Nucleus accumbens (tissue), 56 donors: Measurements from ENCODE around the gene TSPAN3.

Experiments used
- DNase-seq, 56 donors: peaks; one replicate each; lab custom pipeline; 2025; lab: John Stamatoyannopoulos, UW

TSPAN3 gene

DNA sequence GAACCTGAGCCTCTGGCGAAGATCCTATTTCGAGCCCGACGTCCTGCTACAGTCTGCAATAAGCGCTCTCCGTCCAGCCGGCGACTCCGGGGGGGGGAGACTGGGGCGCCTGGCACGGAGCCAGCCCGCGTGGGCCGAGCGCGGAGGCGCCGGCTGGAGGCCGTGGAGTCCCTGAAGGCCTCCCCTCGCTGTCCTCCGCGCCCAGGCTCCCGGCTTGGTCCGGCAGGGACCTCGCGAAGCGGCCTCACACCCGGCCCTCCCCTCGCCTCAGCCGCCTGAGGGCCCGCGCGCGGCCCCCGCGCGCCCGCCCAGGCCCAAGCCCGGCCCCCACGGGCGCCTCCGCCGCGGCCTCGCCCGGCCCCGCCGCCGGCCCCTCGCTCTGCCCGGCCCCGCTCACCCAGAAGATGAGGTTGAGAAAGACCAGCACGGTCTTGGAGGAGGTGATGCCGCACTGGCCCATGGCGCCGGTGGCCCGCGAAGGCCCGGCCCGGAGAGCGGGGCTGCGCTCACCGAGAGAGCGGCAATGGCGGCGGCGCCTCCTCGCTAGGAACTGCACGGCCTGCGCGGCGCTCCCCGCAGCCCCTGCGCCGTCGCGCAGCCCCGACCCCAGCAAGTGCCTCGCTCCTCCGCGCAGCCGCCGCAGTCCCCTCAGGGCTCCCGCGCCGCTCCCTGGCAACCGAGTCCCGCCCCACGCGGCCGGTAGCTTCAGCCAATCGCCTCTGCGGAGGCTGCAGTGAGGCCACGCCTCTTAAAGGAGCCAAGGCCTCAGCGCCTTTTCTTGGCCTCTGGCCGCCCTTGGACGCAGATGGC lies at the start of gene TSPAN3:
TSPAN3 (minus strand) TSS at position 615 of the 810 bp plus-strand sequence; CDS start at position 460, 155 bp downstream.
- peak; percentile 59 to 96 (median 87) for DNase-seq

GRCh38 chr15:77120576-77120975 lies 49.7 kb upstream of the TSPAN3 start:
- DNase-seq = no peak

DNA sequence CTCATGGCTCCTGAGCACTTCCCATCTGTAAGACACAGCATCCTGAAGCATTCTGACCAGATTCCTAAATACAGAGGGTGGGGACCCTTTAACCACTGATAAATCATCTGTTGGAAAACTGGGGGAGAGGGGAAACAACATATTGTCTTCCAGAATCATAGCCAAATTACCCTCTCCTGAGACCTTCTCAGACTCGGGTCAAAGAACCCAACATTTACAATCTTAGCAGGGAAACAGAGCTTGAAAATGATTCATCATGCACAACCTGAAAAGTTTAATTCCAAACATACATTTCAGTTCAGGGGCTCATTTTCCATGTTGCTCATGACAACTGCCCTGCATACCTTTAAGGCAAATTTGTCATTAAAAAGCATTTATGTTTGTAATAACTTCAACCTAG lies 48.5 kb upstream of the TSPAN3 start:
- no peak for DNase-seq

- DNase-seq = peak in 30 of 56 donors; percentile 4 to 72 (median 21)
These were observed 48.0 kb upstream of the TSPAN3 start for GRCh38 chr15:77118882-77119321.

DNA sequence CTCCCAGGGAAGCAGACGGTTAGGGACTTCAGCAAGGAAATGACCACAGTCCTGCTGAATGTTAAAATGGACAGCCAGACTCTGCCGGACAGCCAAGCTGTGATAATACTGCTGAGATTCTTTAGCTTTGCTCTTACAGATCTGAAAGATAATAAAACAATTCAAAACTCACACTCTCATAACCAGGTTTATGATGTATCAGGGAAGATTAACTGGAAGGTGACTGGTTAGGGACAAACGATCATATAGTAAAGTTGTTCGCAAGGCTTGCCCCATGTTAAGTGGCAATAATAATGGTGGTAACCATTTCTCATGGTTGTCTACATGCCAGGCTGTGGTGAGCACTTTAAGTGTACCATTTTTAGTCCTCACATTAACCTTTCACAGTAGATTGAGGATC lies 44.3 kb upstream of the TSPAN3 start:
- DNase-seq = no peak

GRCh38 chr15:77112838-77113504 lies 42.1 kb upstream of the TSPAN3 start:
- DNase-seq = no peak

- DNase-seq = no peak
These were observed 40.9 kb upstream of the TSPAN3 start for GRCh38 chr15:77111789-77112188.

DNA sequence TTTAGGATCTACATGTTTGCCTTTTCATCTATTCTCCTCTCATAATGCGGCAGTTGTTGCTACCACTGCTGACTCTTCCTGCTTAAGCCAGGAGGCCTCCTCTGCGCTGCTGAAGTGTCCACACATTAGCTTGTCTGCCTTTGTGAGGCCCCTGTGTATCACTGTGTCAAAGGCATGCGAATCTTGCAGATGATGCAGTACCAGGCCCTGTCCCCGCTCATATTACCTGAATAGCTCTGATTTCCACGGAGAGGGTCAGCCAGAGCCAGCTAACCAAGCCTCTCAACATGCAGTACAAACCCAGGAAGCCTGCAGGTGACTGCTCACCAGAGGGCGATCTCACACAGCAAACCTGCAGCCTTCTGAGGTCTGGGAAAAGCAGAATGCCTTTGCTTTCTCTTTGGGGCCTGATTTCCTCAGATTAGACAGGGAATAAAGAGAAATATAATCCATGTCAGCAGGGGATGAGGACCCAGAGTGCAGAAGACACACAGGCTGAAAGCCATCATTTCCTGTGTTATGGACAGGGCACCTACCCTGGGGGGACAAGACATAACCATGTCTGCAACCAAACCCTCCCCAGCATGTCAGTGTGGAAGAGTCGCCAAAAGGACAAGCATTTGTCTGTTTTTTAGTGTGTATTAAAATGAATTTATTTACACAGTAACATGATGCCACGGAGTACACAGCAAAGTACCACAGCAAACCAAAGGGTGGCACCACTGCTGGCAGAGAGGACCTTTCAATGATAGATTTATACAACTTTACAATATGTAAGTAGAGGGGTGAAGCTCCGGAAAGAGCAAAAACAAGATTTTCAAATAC lies 36.8 kb upstream of the TSPAN3 start:
- peak in 40 of 56 donors; percentile 6 to 73 (median 24) for DNase-seq

- DNase-seq = peak in 2 of 56 donors; percentile 7 to 9
These were observed 36.2 kb upstream of the TSPAN3 start for GRCh38 chr15:77107068-77107467.

DNA sequence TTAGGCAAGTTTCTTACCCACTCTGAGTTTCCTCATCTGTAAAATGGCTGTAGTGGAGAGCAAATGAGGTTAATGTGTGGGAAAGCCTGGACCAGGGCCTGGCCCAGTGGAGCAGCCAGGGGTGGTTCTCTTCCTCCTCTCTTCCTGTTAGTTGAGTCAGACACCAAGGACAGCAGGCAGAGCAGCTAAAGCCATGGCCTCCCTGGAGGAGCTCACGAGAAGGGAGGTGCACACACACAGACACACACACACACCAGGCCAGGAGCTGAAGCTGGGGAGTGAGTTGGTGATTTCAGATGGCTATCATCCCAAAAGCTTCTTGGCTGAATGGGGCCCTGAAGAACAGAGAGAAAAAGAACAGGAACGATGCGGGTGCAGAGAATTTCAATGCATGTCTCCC lies 33.2 kb upstream of the TSPAN3 start:
- no peak for DNase-seq

GRCh38 chr15:77099741-77100463 lies 29.0 kb upstream of the TSPAN3 start:
- no peak for DNase-seq

GRCh38 chr15:77098572-77098971 lies 27.7 kb upstream of the TSPAN3 start:
- no peak for DNase-seq

DNA sequence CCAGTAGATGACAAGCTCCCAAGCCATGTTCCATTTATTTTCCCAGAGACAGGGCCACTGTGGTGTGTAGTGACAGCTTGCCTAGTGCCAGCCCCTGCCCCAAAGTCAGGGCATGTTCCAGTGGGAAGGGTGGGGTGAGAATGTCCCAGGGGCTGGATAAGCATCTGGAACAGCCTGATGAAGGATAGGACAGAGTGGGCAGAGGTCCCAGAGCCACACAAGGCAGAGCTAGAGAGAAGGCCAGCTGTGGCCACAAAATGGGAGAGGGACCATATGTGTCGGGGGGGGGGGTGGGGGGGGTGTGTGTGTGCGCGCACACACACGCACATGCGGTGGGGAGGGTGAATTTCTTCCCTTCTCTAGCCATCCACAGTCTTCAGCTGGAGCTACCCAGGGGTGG lies 27.0 kb upstream of the TSPAN3 start:
- DNase-seq = no peak

DNA sequence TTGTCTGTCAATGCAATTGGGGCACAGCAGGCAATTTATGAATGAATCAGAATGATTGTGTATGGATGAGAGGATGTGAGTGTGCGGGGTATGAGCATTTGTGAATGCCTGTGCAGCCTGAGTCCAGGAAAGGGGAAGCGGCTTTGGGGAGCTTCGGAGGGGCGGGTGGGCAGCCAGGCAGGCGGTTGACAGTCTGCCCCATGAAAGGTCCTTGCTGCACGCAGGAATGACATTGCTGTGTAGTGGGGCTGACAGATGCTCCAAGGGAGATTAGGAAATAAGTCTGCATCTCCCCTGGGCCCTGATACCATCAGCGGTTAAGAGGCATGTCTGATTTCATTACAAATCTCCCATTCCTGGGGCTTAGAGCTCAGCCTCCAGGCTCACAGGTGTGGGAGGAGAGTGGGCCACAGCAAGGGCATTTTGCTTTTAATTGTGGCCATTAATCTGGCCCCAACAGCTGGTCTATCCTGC lies 26.4 kb upstream of the TSPAN3 start:
- no peak for DNase-seq

GRCh38 chr15:77096541-77096940 lies 25.6 kb upstream of the TSPAN3 start:
- no peak for DNase-seq

DNA sequence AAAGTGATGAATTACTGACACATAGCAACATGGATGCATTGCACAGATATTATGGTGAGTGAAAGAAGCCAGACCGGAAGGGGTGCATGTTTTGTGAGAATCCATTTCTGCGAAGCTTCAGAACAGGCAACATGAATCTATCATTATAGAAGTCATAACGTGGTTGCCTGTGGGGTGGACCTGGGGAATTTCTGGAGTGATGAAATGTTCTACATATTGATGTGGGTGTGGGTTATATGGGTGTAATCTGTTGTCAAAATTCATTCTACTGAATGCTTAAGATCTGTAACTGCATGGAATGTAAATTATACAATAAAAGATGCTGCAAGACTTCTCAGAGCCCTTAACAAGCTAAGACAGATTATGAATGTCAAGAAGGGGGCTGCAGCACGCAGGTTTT lies 25.2 kb upstream of the TSPAN3 start:
- DNase-seq = no peak

- no peak for DNase-seq
These were observed 23.6 kb upstream of the TSPAN3 start for GRCh38 chr15:77094397-77095030.

DNA sequence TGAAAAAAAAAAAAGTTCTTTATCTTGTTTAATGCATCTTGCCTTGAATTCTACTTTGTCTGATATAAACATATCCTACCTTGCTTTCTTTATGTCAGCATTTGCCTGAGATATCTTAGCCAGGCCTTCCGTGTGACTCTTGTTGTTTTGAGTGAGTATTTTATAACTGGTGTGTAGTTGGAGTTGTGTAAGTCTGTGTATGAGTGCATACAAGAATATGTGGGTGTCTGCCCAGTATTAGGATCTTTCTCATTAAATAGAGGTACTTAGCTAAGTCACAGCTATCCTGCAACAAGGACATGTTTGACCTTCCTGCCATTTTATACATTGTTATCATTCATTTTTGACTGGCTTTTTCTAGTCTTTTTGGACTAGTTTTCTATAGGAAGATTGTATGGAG lies 22.5 kb upstream of the TSPAN3 start:
- DNase-seq = no peak

GRCh38 chr15:77091097-77091496 lies 20.2 kb upstream of the TSPAN3 start:
- DNase-seq = no peak

- DNase-seq = no peak
These were observed 16.3 kb upstream of the TSPAN3 start for GRCh38 chr15:77087213-77087612.
